SK-N-SH treated with all-trans-retinoic acid at 6 μM for 48 hours (cell line): ENCODE measurements around the gene OXCT1.

ENCODE experiments used
- ESRRG ChIP-seq: fragments of 250-450 bp; sonication (Bioruptor Pico); IDR thresholded peaks from 2 replicates; pipeline ENCODE4 v1.6.1; 2021; ENCODE audit warnings: mild to moderate bottlenecking
- GLIS3 ChIP-seq: fragments of 250-450 bp; sonication (Bioruptor Pico); IDR thresholded peaks from 2 replicates; pipeline ENCODE4 v1.5.0; 2020; ENCODE audit warnings: mild to moderate bottlenecking, moderate library complexity
- ISL1 ChIP-seq: fragments of 250-450 bp; sonication (Bioruptor Pico); IDR thresholded peaks from 2 replicates; pipeline ENCODE4 v2.1.2; 2022; ENCODE audit warnings: mild to moderate bottlenecking, moderate library complexity
- PATZ1 ChIP-seq: fragments of 250-450 bp; sonication (Bioruptor Pico); IDR thresholded peaks from 2 replicates; pipeline ENCODE4 v1.8.0; 2020; ENCODE audit warnings: mild to moderate bottlenecking, moderate library complexity, borderline replicate concordance
- RARB ChIP-seq: fragments of 250-450 bp; sonication (Bioruptor Pico); IDR thresholded peaks from 2 replicates; pipeline ENCODE4 v1.8.0; 2021; ENCODE audit warnings: mild to moderate bottlenecking, moderate library complexity
- SNAI2 ChIP-seq: fragments of 250-450 bp; sonication (Bioruptor Pico); IDR thresholded peaks from 2 replicates; pipeline ENCODE4 v1.5.0; 2020; ENCODE audit warnings: mild to moderate bottlenecking, moderate library complexity
- TCF4 ChIP-seq: fragments of 250-450 bp; sonication (Bioruptor Pico); IDR thresholded peaks from 2 replicates; pipeline ENCODE4 v1.8.0; 2021; ENCODE audit warnings: mild to moderate bottlenecking, moderate library complexity, borderline replicate concordance
- TOX ChIP-seq: fragments of 250-450 bp; sonication (Bioruptor Pico); IDR thresholded peaks from 2 replicates; pipeline ENCODE4 v1.8.0; 2021; ENCODE audit warnings: mild to moderate bottlenecking, moderate library complexity, borderline replicate concordance
- ZNF565 ChIP-seq: fragments of 450-650 bp; formaldehyde crosslinking; conservative IDR thresholded peaks from 2 replicates; pipeline ENCODE4 v1.5.0; 2020; ENCODE audit warnings: low read depth, mild to moderate bottlenecking, moderate library complexity

GRCh38 chr5:41716382-41716781 is 153.8 kb downstream of the OXCT1 start:
- no peak for TF ChIP-seq TCF4 (CRISPR knock-in tag)
- TF ChIP-seq GLIS3: no peak
- TF ChIP-seq PATZ1 (CRISPR knock-in tag): no peak
- no peak for TF ChIP-seq ZNF565 (CRISPR knock-in tag)
- no peak for TF ChIP-seq TOX
- no peak for TF ChIP-seq ESRRG (CRISPR knock-in tag)
- TF ChIP-seq ISL1: no peak
- no peak for TF ChIP-seq SNAI2
- TF ChIP-seq RARB (CRISPR knock-in tag): no peak
